Activated CD8-positive, alpha-beta memory T cell treated with anti-CD3 and anti-CD28 coated beads for 4 hours (primary cell): ENCODE results near the gene MAPK1.
"Not testable (repeated sequence)": the region's sequence is repeated elsewhere in the genome, so short reads cannot be mapped to it uniquely, and the experiment has no call there.

Experiments used
- DNase-seq, 2 donors: peaks; one replicate each; pipeline ENCODE4 v3.0.0-alpha.2; 2020; ENCODE audit warnings: low read depth in 2 of 2

The MAPK1 gene

DNA sequence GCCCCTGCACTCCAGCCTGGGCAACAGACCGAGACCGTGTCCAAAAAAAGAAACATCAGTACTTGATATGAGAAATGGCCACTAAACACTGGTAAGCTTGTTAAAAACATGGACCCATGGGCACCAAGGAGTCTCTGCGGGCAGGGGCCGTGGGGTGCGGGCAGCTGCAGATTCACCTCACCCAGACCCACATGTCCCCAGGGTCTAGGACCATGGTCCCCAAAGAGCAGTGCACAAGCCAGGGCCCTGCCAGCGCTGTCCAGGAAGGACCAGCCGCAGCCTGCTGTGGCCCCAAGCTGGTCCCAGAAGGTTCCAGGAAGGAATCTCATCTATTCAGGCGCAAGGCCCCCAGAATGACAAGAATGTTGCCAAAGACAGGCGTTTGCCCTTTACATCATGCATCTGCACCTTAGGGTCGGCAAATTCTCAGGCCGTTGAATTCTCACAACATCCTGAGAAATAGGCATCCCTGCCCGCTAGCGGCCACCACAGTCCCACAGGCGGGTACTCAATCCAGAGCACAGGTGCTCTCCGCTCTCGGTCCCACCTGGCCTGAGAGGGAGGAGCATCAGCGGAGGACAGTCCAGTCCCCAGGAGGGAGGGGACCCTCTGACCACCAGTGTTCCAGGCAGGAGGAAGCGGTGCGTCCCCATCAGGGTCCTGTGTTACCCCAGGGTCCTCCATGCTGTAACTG is 141.3 kb downstream of the MAPK1 start:
- DNase-seq = no peak

DNA sequence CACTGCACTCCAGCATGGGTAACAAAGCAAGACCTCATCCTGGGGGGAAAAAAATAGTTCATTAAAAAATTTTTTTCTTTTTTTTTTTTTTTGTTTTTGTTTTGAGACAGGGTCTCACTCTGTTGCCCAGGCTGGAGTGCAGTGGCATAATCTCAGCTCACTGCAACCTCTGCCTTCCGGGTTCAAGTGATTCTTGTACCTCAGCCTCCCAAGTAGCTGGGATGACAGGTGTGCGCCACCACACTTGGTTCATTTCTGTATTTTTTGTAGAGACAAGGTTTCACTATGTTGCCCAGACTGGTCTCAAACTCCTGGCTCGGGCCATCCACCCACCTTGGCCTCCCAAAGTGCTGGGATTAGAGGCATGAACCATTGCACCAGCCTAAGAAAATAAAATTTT is 142.9 kb downstream of the MAPK1 start:
- not testable (repeated sequence) for DNase-seq

DNA sequence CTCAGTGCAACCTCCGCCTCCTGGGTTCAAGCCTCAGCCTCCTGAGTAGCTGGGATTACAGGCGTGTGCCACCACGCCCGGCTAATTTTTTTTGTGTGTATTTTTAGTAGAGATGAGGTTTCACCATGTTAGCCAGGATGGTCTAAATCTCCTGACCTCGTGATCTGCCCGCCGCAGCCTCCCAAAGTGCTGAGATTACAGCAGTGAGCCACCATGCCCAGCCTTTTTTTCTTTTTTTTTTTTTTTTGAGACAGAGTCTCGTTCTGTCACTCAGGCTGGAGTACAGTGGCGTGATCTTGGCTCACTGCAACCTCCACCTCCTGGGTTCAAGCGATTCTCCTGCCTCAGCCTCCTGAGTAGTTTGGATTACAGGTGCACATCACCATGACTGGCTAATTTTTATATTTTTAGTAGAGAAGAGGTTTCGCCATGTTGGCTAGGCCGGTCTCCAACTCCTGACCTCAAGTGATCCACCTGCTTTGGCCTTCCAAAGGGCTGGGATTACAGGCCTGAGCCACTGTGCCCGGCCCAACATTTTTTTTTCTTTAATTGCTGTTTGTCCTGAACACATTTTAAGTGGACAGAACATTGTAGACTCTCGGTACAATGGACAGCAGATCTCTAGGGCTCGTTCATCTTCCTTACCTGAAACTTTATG is 146.1 kb downstream of the MAPK1 start:
- DNase-seq = not testable (repeated sequence)

DNA sequence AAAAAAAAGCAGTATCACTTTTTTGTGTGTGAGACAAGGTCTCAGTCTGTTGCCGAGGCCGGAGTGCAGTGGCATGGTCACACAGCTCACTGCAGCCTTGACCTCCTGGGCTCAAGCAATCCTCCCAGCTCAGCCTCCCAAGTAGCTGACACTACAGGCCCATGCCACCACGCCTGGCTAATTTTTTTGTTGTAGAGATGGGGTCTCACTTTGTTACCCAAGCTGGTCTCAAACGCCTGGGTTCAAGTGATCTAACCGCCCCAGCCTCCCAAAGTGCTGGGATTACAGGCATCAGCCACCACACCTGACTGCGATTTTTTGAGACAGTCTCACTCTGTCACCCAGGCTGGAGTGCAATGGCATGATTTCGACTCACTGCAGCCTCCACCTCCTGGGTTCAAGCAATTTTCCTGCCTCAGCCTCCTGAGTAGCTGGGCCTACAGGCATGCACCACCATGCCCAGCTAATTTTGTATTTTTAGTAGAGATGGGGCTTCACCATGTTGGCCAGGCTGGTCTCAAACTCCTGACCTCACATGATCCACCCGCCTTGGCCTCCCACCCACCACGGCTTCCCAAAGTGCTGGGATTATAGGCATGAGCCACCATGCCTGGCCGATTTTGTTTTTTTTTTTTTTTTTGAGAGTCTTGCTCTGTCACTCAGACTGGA is 147.1 kb downstream of the MAPK1 start:
- DNase-seq = not testable (repeated sequence)

DNA sequence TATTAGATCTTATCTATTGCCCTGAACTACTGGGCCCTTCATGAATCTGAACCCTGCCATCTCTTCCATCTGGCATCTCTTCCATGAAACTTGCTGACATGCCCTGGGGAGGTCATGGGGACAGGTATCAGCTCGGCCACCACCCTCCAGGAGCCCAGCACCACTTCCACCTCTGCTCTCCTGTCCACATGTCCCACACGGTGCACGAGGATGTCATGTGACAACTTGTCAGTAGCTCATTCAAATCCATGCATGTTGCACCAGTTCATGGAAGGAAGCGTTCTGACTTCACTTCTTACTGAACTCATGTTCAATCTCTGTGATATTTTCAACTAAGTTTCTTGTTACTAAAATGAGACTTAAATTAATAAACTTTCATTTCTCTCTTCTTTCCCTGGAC is 148.4 kb downstream of the MAPK1 start:
- DNase-seq = no peak

DNA sequence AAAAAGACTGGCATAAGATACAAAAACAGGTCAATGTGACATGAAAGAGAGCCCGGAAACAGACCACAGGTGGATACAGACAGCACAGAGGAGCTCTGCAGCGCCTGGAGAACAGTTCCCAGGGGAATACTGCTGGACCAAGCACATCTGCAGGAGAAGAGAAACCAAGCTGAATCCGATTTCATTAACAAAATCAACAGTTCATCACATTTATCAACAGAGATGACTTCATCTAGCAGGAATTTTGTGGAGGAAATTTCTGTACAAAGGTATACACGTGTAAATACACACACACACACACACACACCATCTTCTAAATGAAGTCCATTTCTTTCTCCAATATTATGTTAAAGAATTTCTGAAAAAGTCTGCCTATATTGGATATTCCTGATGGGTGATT is 148.9 kb downstream of the MAPK1 start:
- DNase-seq = no peak

DNA sequence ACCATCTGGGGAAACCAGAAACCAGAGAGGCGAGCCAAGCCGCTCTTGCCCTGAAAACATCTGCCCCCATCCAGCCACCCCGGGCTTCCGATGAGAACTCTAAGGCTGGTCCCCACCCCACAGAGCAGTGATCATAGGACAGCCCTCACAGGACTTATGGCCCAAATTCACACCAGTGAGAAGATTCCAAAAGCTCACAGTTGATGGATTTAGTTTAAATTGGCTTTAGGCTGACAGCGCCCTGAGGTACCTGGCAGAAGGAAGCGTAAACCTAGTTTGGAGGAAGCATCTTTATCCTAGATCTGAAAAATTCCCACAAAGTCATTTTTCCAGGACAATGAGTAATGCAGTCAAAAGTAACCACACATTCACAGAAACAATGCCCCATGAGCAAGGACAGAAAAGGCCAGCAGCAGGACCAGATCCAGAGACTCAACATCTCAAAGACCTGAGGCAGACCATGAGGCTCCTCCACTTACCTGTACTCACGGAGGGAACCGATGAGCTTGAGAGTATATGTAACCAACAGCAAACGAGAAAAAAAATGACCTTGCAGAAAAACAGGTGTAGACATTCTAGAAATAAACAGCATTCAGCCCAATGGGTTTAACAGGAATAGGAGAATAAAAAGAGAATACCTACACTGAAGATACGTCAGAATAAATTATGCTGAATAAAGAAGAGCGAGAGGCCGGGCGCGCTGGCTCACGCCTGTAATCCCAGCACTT is 150.9 kb downstream of the MAPK1 start:
- not testable (repeated sequence) for DNase-seq

DNA sequence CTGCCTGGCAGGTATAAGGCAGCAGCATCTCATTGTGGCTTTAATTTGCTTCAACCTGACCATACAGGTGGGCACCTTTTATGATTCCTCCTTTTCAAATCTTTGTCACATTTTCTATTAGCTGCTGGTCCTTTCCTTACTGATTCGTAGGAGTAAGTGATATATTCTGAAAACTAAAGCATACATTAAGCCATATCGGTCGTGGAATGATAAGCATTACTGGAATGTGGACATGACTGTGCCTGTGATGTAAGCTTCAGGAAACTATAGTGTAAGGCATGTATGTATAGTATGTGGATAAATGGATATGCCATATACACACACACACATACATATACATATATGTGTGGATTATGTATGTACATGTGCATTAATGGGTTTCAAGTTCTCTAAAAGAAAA is 152.7 kb downstream of the MAPK1 start:
- DNase-seq = no peak

DNA sequence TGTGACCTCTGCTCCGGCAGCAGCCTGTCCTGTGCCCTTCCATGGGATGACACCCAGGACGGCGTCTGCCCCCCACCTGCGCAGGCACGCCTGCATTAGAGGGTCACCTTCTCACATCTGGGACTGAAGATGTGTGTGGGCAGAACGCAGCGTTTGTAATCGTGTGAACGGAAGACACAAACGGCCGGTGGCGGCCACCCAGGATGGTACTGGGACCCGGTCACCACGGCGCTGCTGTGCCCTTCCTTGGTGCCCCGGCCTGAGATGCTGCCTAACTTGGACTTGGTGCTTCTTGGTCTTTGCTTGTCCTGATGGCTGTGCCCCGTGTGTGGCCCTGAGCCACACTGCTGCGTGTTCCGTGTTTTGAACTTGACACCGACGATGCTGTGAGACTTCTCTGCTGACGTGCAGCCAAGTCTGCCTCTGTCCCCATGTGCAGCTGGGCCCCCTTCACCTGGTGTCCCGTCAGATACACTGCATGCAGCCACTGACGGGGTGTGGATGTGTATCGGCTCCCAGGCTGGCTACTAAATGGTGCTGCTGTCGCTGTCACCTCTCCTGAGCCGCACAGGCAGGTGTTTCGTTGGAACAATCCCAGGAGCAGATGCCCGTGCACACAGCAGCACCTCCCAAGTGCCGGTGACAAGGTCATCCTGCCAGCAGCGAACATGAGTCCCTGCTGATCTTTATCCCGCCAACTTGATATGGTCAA is 153.2 kb downstream of the MAPK1 start:
- no peak for DNase-seq

DNA sequence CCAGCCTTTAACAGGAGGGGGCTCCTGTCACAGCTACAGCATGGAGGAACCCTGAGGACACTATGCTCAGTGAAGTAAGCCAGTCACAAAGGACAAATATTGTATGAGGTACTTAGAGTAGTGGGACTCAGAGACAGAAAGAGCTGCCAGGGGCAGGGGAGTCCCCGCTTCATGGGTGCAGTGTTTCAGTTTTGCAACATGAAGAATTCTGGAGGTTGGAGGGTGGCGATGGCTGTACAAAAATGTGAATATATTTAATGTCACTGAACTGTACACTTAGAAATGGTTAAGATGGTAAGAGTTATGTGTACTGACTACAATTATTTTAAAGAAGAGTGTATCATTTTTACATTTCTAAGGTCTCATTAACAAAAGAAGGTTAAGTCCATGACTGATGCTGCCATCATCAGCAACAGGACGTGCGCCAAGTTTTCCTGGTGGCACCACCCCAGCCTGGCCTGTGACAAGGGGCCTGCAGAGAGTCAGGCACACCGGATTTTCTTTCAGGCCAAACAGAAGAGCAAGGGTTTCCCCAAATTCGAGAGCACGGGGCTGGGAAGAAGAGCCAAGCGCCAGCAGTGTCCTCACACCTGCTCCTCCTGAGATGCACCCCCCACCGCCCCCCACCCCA is 153.9 kb downstream of the MAPK1 start:
- DNase-seq = no peak

DNA sequence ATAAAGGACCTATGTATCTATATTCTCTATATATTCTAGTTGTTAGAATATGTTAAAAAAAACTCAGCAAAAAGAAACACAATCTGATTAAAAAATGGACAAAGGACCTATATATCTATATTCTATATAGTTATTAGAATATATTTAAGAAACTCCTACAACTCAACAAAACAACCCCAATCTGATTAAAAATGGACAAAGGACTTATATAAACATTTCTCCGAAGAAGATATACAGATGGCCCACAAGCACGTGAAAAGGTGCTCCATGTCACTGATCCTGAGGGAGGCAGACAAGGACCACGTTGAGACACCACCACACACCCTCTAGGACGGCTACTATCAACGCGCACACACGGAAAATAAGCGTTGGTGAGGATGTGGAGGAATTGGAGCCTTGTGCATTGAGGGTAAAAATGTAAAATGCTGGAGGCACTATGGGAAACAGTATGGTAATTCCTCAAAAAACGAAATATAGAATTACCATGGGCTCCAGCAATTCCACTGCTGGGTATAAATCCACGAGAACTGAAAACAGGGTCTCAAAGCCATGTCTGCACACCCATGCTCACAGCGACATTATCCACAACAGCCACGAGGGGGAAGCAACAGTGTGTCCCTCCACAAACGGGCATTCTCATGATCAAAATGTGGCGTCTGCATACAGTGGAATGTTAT is 154.6 kb downstream of the MAPK1 start:
- peak in 1 of 2 donors; percentile 30 for DNase-seq

DNA sequence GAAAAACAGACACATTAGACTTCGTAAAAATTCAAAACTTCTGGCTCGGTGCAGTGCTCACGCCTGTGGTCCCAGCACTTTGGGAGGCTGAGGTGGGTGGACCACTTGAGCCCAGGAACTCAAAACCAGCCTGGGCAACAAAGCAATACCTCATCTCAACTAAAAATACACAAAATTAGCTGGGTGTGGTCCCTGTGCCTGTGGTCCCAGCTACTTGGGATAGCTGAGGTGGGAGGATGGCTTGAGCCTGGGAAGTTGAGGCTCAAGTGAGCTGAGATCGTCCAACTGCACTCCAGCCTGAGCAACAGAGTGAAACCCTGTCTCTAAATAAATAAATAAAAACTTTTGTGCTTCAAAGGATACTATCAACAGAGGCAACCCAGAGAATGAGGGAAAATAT is 155.6 kb downstream of the MAPK1 start:
- no peak for DNase-seq

DNA sequence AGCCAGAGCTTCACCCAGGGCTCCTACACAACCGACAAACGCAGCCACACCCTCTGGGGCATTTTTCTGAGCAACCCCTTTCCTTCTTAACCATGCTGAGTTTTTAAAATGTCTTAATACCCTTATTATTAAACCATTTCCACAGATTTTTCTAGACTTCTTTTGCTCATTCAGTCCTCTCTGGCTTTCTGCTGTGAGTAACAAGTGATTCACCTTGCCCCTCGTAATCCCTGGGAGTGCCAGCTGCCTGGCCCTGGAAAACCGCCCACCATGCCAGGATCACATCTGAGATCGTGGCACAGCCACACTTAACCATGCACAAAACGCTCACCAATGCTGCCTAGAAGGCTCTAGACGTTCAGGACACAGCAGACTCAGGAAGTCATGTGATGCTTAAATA is 157.3 kb downstream of the MAPK1 start:
- DNase-seq = no peak

DNA sequence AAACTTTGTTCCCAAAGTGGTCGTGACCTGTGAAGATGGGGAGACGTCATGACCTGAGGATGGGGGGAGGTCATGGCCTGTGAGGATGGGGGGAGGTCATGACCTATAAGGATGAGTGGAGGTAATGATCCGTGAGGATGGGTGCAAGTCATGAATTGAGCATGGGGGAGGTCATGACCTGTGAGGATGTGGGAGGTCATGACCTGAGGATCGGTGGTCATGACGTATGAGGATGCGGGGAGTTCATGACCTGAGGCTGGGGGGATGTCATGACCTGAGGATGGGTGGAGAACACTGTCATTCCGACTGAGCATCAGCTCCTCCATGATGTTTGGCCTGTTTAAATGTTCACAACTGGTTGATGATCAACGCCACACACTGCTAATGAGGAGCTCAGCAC is 157.8 kb downstream of the MAPK1 start:
- no peak for DNase-seq

DNA sequence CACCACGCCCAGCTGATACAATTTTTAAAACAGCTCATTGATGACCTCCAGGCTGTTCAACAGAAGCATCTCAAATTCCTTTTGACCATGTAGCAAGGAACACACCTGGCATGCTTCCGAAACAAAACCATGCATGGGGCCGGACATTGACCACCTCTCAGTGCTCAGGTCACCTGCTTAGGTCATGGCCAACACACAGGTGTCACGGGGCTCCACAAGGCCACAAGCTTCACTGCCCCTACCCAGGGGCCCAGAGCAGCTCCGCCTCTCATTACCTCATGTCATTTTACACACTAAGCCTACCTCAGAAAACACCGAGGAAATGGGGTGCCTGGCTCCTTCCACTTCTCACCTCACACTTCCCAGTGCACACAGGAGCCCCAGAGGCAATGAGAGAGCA is 158.5 kb downstream of the MAPK1 start:
- no peak for DNase-seq

DNA sequence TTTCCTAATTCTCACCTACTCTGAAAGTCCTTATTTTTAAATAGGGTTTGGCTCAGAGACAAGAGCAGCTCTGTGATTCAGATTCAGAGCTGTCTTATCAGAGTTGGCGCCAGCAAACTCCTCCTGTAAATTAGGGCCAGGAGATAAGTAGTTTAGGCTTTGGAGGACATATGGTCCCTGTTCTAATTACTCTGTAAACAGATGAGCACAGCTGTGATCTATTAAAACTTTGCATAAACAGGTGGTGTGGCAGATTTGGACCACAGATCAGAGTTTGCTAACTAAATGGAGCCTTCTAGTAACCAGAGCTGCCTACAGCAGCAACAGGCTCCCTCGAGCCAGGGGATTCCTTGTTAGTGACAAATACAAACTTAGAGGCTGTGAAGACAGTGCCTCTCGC is 159.8 kb downstream of the MAPK1 start:
- no peak for DNase-seq
